Measurements from ENCODE around the gene ANKDD1B.
"Not testable (repeated sequence)": the region's sequence is repeated elsewhere in the genome, so short reads cannot be mapped to it uniquely, and the experiment has no call there.

The ANKDD1B gene

GRCh38 chr5:75662061-75662460 lies 50.8 kb downstream of the ANKDD1B start:
- DNase-seq: no peak

GRCh38 chr5:75663579-75664284 lies 52.5 kb downstream of the ANKDD1B start:
- DNase-seq: peak; percentile 15

GRCh38 chr5:75664979-75665378 lies 53.7 kb downstream of the ANKDD1B start:
- DNase-seq: no peak

- DNase-seq: no peak
These were observed 55.5 kb downstream of the ANKDD1B start for GRCh38 chr5:75666801-75667200.

- DNase-seq: peak; percentile 6
These were observed 56.3 kb downstream of the ANKDD1B start for GRCh38 chr5:75667586-75667985.

GRCh38 chr5:75668445-75668844 lies 57.2 kb downstream of the ANKDD1B start:
- DNase-seq: no peak

- DNase-seq: peak; percentile 20
These were observed 57.9 kb downstream of the ANKDD1B start for GRCh38 chr5:75668977-75669689.

- no peak for DNase-seq
These were observed 59.3 kb downstream of the ANKDD1B start for GRCh38 chr5:75670577-75670976.

- DNase-seq: no peak
These were observed 60.3 kb downstream of the ANKDD1B start for GRCh38 chr5:75671506-75671905.

- no peak for DNase-seq
These were observed 61.4 kb downstream of the ANKDD1B start for GRCh38 chr5:75672616-75673015.

- no peak for DNase-seq
These were observed 64.5 kb downstream of the ANKDD1B start for GRCh38 chr5:75675783-75676182.

GRCh38 chr5:75677607-75678006 lies 66.4 kb downstream of the ANKDD1B start:
- DNase-seq: no peak

- DNase-seq: no peak
These were observed 66.9 kb downstream of the ANKDD1B start for GRCh38 chr5:75678155-75678554.

- peak; percentile 51 for DNase-seq
These were observed 70.0 kb downstream of the ANKDD1B start for GRCh38 chr5:75681125-75681830.

- DNase-seq: no peak
These were observed 73.9 kb downstream of the ANKDD1B start for GRCh38 chr5:75685141-75685540.

GRCh38 chr5:75686480-75686879 lies 75.2 kb downstream of the ANKDD1B start:
- no peak for DNase-seq

- no peak for DNase-seq
These were observed 79.4 kb downstream of the ANKDD1B start for GRCh38 chr5:75690669-75691068.

GRCh38 chr5:75694781-75695180 lies 83.5 kb downstream of the ANKDD1B start:
- no peak for DNase-seq

GRCh38 chr5:75695472-75696351 lies 84.5 kb downstream of the ANKDD1B start:
- not testable (repeated sequence) for DNase-seq

GRCh38 chr5:75701856-75702255 lies 90.6 kb downstream of the ANKDD1B start:
- no peak for DNase-seq

GRCh38 chr5:75706016-75706415 lies 94.8 kb downstream of the ANKDD1B start:
- DNase-seq: no peak

- DNase-seq: no peak
These were observed 95.5 kb downstream of the ANKDD1B start for GRCh38 chr5:75706775-75707174.
